Activated naive CD4-positive, alpha-beta T cell treated with anti-CD3 and anti-CD28 coated beads for 36 hours (primary cell): ENCODE data around the gene INSIG1. TPM values are rescaled to one million over a fixed set of nuclear protein-coding genes. Genes with fewer than 3 reads are reported as not detected.

Source experiments
- total RNA-seq, 2 experiments: library from RNA; stranded (reverse); gene quantifications; one replicate each; pipeline ENCODE4 v1.2.3, GENCODE V29; 2021

The INSIG1 gene
- total RNA-seq, 2 experiments from 2014 or later: 73.2 to 74.8 TPM

Other genes starting within 250 kb of the INSIG1 start
- not detected for gene HTR5A, start 227.6 kb upstream of the INSIG1 start, total RNA-seq
- not detected for gene EN2, start 160.3 kb downstream of the INSIG1 start, total RNA-seq
- not detected for gene CNPY1, start 248.7 kb downstream of the INSIG1 start, total RNA-seq